GM18867 (cell line): ENCODE data around the gene DENND5A.
"Not testable (repeated sequence)": the region's sequence is repeated elsewhere in the genome, so short reads cannot be mapped to it uniquely, and the experiment has no call there.

Experiments
- ATAC-seq: cut with Tn5 transposase; IDR thresholded peaks from one replicate; pipeline ENCODE4 v1.9.1; 2021; ENCODE audit warnings: mild to moderate bottlenecking, moderate library complexity; ENCODE audit not compliant: unreplicated experiment

DENND5A gene

GRCh38 chr11:9266132-9266736 is 1.1 kb upstream of the DENND5A start:
- no peak for ATAC-seq

- ATAC-seq: peak; percentile 21
Observed at GRCh38 chr11:9264316-9265210, 587 bp downstream of the DENND5A start.

GRCh38 chr11:9263840-9264315 is 1.3 kb downstream of the DENND5A start:
- ATAC-seq: peak; percentile 75

GRCh38 chr11:9260838-9261146 is 4.4 kb downstream of the DENND5A start:
- peak; percentile 27 for ATAC-seq

- no peak for ATAC-seq
Observed at GRCh38 chr11:9259981-9260837, 4.9 kb downstream of the DENND5A start.

- ATAC-seq: not testable (repeated sequence)
Observed at GRCh38 chr11:9258279-9258678, 6.9 kb downstream of the DENND5A start.

- ATAC-seq: no peak
Observed at GRCh38 chr11:9254416-9254815, 10.7 kb downstream of the DENND5A start.

- no peak for ATAC-seq
Observed at GRCh38 chr11:9253086-9253485, 12.1 kb downstream of the DENND5A start.

- ATAC-seq: no peak
Observed at GRCh38 chr11:9251311-9251710, 13.8 kb downstream of the DENND5A start.

- ATAC-seq: peak; percentile 66
Observed at GRCh38 chr11:9250139-9250582, 15.0 kb downstream of the DENND5A start.

GRCh38 chr11:9249252-9249651 is 15.9 kb downstream of the DENND5A start:
- ATAC-seq: no peak

GRCh38 chr11:9247863-9248262 is 17.3 kb downstream of the DENND5A start:
- ATAC-seq: no peak

- ATAC-seq: not testable (repeated sequence)
Observed at GRCh38 chr11:9236242-9236641, 28.9 kb downstream of the DENND5A start.

GRCh38 chr11:9232482-9232881 is 32.7 kb downstream of the DENND5A start:
- no peak for ATAC-seq

GRCh38 chr11:9231848-9232177 is 33.3 kb downstream of the DENND5A start:
- no peak for ATAC-seq

- ATAC-seq: no peak
Observed at GRCh38 chr11:9230296-9230695, 34.9 kb downstream of the DENND5A start.

GRCh38 chr11:9228091-9228490 is 37.1 kb downstream of the DENND5A start:
- ATAC-seq: no peak

- ATAC-seq: no peak
Observed at GRCh38 chr11:9225748-9226298, 39.3 kb downstream of the DENND5A start.

GRCh38 chr11:9222654-9223053 is 42.5 kb downstream of the DENND5A start:
- ATAC-seq: no peak

GRCh38 chr11:9220853-9221252 is 44.3 kb downstream of the DENND5A start:
- not testable (repeated sequence) for ATAC-seq

- ATAC-seq: no peak
Observed at GRCh38 chr11:9219572-9219971, 45.6 kb downstream of the DENND5A start.
